Ishikawa (cell line): ENCODE results near the gene SLCO3A1.

Experiments used
- CREB1 ChIP-seq: IDR thresholded peaks from 2 replicates; pipeline ENCODE4 v1.6.1; 2012; ENCODE audit warnings: low read depth
- EP300 ChIP-seq: IDR thresholded peaks from 2 replicates; pipeline ENCODE4 v1.6.1; 2012; ENCODE audit warnings: borderline replicate concordance
- REST ChIP-seq: IDR thresholded peaks from 2 replicates; pipeline ENCODE4 v1.6.1; 2012; ENCODE audit warnings: low read depth, mild to moderate bottlenecking
- TCF12 ChIP-seq: IDR thresholded peaks from 2 replicates; pipeline ENCODE4 v1.6.1; 2012; ENCODE audit warnings: low read depth

GRCh38 chr15:91947293-91947679 lies 93.8 kb downstream of the SLCO3A1 start:
- TF ChIP-seq EP300 (no peak), TCF12 (no peak), CREB1 (no peak), REST (no peak)
